ENCODE data around the gene MCAM.

MCAM gene

DNA sequence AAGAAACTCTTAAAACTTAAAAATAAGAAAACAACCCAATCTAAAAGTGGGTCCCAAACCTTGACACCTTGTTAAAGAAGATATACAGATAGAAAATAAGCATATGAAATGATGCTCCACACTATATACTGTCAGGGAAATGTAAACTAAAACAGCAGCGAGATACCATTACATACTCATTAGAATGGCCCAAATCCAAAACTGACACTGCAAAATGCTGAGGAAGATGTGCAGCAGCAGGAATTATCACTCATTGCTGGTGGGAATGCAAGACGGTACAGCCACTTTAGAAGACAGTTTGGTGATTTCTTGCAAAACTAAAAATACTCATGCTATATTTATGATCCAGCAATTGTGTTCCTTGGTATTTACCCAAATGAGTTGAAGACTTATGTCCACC lies 12.4 kb upstream of the MCAM start:
- no peak for DNase-seq (ENCODE audit: low read depth)

DNA sequence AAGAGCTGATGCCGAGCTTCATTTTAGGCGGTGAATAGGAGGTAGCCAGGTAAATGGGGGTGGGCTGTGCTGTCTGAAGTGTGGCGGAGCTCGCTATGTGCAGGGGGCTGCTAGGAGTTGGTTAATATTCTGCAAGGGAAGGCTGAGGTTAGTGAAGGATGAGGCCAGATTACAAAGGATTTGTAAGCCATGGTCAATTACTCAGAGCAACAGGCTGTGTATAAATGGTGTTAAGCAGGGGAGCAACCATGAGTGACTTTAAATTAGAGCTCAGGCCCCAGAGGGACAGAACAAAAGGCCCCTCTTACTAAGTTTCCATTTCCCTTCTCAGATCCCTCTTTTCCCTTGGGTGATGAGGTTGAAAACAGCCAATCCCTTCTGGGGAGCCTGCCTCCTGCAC lies 7.3 kb upstream of the MCAM start:
- DNase-seq (ENCODE audit: low read depth) = no peak

DNA sequence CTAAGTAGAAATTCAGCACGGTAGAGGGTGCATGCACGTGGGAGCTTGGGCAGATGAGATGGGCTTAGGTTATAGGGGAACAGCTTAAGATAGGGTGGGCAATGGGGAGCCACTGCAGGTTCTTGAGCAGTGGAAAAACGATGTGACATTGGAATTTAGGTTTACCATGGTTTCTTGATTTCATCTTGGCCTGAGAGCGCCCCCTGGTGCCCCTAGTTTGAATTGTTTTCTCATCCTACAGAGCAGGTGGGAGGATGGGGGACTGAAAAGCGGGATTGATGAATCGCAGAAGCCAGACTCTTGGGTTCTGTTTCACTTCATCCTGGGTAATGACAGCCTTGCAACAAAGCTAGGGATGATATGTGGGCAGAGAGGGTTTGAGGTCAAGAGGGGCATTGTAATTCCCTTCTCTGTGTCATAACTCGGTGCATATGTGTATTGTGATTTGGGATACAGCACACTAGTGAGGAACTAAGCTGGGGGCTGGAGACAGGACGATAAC lies 6.7 kb upstream of the MCAM start:
- DNase-seq (ENCODE audit: low read depth) = peak; percentile 68

DNA sequence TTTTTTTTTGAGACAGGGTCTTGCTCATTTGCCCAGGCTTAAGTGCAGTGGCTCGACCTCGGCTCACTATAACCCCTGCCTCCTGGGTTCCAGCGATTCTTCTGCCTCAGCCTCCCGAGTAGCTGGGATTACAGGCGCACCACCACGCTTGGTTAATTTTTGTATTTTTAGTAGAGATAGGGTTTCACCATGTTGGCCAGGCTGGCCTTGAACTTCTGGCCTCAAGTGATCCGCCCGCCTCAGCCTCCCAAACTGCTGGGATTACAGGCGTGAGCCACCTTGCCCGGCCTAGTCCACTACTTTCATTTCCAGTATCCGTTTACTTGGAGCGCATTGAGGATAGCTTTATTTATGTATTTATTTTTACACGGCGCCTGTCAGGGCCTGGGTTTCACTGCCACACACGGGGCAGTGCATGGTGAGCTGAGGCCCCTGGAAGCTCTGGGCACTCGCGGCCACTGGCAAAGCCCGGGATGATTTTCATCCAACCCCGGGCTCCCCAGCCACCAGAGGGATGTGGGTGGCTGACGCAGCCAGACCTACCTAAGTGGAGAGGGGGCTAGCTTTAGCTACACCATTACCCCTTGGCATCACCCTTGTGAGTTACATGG lies 6.1 kb upstream of the MCAM start:
- no peak for DNase-seq (ENCODE audit: low read depth)

DNA sequence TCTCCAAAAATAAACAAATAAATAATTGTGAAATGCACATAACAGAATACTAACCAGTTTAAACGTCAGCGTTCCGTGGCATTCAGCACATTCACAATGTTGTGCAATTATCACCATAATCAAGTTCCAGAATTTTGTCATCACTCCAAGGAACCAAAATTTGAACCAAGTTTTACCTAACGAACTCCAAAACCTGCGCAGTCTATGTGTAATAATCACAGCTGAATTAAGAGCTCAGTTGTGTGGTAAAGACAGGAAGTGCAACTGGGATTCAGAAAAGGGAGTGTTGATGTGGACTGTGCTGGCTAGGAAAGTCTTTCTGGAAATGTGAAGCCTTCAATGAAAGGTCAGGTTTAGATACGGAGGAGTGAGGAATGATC lies 5.4 kb upstream of the MCAM start:
- DNase-seq (ENCODE audit: low read depth) = no peak

DNA sequence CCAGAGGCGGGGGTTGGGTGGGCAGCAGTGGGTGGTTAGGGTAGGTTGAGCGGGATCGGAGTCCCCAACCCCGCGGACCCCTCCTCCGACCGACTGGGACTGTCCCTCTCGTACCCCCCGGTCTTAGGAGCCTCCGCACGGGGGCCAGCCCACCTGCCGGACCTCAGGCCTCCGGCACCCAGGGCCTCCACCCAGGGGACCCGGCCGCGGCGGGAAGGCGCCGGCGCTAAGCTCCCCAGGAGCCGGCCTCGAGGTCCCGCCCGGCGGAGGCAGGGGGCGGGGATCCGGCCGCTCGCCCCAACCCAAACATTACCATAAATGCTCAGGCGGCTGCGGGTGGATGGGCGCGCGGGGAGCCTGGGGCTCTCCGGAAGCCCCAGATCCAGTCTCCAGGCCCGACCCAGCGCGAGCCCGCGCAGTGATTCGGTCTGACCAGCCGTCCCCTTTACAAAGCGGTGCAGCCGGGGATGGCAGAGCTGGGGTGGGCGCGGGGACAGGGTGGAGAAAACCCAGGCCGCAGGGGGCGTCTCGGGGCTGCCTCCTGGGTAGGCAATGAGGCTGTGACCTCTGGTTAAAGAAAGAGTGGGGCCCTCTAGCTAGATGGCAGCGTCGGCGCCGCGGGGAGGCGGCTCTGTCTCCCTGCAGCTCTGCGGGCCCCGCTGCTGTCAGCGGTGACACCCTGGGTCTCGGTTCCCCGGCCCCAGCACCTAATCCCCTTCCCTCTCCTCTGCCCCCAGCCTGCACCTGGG lies 4.0 kb upstream of the MCAM start:
- DNase-seq (ENCODE audit: low read depth) = peak; percentile 30

DNA sequence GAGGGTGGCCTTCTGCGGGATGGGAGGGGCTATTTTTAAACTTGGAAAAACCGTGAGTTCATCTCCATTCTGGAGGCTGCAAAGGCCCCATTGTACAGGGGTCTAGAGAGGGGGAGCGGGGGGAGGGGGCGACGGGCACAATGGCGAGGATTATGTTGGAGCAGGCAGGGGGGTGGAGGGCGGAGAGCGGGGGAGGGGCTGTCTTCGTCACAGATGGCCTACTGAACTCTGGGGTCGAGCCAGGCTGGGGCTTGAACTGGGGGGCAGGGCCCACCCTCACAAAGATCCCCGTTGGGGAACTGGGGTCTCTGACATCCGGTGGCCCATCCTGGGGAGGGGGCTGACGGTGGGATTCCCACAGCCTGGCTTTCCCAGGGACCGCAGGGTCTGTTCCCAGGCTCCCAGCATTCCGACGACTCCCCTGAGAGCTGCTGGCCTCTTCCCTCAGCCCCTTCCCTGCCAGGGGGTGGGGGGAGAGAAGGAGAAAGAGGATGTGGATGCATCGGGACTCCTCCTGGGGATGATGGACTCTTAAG lies 3.4 kb upstream of the MCAM start:
- DNase-seq (ENCODE audit: low read depth) = no peak

DNA sequence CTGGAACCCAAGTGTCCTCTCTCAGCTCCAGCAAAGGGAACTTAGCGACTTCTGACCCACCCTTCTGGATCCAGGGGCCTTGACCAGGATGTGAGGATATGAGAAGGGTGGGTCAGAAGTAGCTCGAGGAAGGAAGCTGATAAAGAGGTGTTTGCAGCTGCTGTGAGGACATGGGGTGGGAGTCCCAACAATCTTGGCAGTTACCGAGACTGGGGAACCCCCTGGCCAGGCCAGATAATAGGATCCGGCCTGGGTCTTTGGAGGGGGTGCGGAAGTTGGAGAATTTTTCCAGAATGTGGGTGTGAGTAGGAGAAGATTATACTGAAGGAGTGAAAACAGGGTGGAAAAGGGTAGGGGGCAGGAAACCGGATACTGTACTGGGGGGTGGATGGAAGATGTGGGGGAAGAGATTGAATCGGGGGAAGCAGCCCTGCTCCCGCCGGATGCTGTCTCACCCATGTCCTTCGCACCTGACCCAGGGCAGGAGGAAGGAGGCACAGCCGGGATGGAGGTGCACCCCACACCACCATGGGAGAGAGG lies 2.8 kb upstream of the MCAM start:
- no peak for DNase-seq (ENCODE audit: low read depth)

DNA sequence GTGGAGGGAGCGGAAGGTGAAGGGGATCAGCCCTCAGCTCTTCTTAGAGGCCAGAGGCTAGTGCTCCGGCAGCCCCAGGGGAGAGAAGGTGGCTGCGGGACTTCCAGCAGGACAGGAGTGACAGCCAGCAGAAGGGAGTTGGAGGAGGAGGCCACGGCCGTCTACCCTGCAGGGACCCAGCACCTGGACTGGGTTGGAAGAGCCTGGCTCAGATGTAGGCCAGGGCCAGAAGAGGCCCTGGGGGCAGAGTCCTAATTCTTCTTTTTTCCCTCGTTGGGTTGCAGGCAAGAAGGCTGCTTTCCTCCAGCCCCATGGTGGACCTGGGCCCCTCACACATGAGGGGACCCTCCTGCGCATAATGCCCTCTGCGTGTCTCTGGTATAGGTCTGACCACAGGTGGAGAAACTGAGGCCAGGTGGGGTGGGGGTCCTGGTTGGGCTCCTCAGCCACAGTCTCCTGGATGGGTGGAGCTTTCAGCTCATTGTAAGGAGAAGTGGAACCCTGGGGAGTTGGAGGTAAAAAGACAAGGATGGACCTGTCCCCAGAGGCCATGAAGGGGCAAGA lies 2.3 kb upstream of the MCAM start:
- DNase-seq (ENCODE audit: low read depth) = no peak

DNA sequence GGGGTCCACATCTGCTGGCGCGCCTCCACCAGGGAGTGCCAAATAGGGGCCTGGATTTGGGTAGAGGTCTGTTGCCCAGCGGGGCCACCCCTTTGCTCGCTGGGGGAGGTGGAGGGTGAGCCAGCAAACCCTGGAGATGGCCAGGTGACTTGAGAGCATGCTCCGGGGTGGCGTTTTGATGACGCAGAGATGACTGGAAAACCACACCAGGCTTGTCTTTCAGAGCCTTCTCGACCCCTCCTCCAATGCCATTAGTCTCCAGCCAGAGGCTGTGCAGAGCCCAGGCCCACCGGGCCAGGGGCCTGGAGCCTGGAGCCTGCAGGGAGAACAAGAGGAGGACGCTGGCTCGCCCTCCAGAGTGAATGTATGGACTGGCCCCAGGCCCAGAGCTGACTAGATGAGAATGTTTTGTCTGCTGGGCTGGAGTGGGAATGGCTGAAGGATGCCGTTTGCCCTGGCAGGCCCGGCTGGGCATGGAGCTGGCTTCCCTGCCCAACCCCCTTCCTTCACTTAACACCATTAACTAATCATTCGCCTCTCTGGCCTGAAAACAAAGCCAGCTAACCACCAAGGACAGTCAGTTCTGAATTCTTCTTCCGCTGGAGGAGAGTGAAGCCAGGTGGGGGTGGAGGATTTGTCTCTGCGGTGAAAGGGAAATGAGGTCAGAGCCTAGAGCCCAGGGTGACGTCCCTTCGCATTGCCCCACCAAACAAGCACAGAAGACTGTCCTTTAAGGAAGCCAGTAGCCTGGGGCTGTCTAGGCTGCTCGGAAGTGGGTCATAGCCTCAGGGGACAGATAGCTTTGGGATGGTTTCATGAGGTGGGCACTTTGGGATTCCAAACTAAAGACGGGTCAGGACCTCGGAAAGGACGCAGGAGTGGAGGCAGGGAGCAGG lies 1.6 kb upstream of the MCAM start:
- DNase-seq (ENCODE audit: low read depth) = no peak

DNA sequence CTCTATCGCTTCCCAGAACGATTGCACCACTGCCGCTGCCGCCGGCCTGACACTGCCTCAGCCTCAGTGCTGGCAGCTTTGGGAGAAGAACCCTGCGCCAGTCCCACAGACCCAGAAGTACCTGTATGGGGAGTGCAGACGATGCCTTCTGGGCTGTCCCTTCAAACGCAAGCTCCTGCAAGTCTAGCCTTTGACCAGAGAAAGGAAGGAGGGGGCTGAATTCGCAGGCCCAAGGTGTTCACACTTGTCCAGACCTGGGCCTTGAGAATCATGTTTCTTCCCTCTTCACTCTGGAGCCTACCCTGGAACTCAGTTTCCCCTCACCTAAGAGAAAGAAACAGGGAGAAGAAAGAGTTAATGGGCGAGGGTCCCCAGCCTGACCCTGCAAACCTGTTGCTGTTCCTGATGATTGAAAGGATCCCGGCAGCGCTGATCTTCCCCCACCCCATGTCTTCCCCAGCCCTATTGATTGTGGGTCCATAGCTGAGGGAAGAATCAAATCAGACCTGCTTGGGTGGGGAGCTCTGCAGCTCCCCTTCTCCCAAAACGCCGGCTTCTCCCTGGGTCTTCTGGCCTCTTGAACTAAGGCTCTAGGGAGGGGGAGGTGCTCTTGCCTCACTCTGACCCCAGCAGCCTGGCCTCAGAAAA lies 786 bp upstream of the MCAM start:
- DNase-seq (ENCODE audit: low read depth) = no peak

DNA sequence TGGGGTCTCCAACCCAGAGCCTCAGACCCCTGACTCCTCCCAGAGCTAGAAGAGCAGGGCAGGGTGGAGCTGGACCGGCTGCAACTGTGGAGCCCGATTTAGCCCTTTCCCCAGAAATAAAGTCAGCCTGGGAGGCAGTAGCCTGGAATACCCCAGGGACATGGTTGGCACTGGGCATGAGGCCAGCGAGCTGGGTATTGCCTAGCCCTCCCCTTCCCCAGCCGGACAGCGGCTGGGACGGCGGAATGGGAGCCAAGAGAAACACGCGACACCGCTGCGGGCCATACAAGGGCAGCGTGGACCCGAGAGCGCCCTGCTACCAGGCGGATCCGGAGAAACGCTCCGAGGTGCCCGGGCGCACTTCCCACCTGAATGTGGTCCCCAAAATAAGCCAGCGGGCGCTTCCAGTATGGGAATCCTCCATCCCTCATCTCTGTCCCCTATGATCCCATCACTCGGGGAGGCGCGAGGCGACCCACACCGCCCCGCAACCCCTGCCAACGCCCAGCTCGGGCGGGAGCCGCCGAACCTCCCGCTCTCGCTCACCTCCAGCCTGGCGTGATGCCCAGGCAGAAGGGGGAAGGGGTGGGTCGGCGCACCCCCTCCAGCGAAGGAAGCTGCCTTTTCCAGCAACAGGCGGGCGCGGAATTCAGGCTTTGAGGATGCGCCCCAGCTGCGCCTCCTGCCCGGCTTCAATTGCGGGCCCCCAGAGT lies 758 bp downstream of the MCAM start:
- DNase-seq (ENCODE audit: low read depth) = no peak

DNA sequence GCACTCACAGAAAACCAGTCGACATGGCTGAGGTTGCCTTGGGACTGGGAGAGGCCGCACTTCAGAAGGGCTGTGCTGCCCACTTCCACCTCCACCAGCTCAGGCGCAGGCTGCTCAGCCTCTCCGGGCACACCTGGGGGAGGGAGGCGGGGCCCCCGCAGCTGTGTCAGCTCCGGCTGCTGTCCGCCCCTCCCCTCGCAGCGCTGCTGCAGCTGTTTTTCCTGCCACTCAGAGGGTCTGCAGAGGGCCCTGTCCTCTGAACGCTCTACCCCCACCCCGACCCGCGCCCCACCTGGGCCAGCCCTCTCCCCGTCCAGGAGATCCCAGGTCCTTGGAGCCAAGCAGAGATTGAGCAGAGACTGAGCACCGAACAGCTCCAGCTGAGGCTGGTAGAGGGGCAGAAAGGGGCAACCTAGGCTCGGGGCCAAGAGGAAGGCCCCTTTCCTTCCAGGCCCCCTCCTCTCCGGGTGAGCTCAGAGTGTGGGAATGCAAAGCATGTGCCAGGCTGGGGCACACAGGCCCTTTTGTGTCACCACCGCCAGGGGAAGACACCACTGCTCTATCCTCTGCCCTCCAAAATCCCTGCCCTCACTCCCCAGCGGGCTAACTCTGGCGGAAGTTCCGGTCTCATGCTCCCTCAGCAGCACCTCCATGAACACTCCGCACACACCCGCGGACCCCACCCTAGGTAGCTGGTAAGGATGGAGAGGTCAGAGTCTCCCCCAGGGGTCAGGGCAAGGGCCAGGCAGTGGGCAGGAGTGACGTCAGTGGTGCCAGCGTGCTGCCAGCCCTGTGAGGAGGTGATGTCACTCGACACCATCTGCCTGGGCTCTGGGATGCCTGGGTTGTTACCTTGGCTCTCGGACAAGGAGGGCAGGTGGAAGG lies 1.6 kb downstream of the MCAM start:
- peak; percentile 27 for DNase-seq (ENCODE audit: low read depth)

DNA sequence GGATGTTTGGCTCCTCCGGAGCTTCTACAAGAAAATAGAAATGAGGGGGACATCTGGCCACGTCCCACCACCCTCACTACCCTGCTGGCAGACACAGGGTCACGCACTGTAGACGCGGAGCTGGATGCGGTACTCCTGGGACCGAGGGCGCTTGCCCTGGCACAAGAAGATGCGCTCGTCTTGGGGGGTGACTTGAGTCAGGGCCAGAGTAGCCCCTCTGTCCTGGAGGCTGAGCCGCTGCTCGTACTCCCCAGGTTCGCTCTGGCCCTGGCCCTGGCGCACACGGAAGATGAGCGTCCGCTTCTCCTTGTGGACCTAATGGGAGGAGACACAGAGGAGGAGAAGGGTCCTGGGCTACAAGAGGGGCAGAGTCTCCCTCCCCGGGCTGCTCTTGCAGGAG lies 2.2 kb downstream of the MCAM start:
- no peak for DNase-seq (ENCODE audit: low read depth)

DNA sequence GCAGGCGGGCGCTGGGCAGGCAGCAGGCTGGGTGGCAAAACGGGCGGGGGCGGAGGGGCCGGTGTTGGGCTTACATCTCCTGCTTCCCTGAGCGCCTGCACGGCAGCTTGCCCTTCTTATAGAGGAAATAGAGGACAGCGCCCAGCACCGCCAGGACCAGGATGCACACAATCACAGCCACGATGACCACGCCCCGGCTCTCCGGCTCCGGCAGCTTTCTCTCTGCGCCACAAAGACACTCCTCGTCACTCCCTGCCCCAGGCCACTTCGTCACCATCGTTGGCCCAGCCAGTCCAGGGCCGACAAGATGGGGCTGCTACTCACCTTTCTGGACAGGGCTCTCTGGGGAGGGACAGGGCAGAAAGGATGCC lies 6.3 kb downstream of the MCAM start:
- no peak for DNase-seq (ENCODE audit: low read depth)

DNA sequence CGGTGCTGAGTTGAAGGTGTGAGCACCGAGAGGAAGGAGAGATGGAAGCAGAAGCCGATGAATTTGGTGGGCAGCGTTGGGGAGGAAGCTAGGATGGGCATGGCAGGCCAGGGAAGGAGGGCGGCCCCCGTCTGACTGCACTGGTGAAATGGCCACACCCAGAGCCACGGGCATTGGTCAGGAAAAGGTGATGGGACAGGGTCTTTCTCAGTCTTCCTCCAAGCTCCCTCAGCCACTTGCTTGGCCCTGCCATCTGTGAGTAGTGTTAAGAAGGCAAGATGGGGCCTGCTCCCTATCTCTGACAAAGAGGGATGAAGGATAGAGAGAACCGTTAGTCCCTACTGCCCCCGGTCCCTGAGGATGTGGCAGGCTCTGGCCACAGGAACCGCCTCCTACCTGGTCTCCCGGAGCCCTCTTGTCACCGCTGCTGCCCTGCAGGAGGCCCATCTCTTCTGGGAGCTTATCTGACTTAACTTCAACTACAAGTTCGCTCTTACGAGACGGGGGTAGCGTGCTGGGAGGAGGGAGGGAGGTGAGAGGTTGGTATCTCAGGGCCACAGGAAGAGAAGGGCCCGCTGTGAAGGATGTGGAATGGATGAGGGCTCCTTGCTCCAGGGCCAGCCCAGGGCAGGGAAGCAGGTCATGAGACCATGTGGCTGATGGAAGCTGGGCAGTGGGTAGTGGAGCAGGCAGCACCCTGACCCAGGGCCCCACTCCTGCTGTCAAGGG lies 6.8 kb downstream of the MCAM start:
- no peak for DNase-seq (ENCODE audit: low read depth)

DNA sequence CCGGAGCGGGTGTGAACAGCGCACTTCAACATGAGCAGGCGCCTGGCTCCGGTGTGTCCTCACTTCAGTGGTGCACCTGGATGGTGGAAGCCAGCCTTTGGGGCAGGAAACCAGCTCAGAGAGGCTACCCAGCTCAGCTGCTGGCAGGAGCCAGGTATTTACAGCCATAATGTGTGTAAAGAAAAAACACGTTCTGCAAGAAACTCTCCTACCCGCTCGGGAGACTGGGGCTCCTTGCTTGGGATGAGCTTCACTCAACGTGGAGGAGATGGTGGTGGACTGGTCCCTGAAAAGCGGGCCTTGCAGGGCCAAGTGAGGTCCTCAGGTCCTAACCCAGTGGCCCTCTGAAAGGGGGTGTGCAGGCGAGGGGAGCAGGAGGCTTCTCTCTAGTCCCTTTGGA lies 7.5 kb downstream of the MCAM start:
- no peak for DNase-seq (ENCODE audit: low read depth)

DNA sequence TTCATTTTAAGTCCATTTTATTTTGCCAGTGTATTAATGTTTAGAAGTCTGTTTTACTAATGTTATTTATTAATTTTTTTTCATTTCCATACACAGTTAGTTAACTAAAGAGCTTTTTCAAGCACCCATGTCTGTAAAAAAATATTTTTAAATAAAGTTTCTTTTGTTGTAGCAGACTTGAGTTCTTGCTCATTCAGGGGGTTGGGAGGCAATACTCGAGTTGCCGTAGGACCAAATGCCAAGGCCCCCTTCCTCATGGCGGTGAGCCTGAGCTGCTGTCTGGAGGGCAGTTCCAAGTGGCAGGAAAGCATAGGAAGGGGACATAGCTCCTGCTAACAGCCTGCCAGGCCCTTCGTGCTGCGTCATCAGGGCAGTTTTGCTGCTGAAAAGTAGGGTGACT lies 9.0 kb downstream of the MCAM start:
- DNase-seq (ENCODE audit: low read depth) = no peak

DNA sequence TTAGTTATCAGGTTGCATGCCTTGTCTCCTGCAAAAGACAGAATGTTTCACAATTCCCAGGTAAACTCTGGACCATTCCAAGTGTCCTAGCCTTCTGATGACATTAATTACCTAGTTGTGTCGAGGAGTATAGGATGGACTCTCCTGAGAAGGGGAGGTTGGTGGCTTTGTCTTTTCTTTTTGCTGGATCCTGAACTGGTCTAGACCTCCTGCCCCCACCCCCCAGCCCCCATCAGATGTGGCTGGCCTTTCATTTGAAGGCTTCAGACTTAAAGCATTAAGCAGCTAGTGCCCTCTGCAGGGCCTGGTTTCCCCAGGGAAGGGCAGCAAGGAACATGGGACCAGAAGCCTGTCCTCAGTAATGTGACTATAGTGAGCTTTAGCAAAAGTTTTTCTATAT lies 9.7 kb downstream of the MCAM start:
- no peak for DNase-seq (ENCODE audit: low read depth)

All from activated T-helper 9 cell treated with anti-CD3 and anti-CD28 coated beads, Interleukin-2, amount 50 U/mL, for 16 hours (primary cell).